Measurements from ENCODE around the gene ICE1.
"Not testable (repeated sequence)": the region's sequence is repeated elsewhere in the genome, so short reads cannot be mapped to it uniquely, and the experiment has no call there.

ICE1 gene

DNA sequence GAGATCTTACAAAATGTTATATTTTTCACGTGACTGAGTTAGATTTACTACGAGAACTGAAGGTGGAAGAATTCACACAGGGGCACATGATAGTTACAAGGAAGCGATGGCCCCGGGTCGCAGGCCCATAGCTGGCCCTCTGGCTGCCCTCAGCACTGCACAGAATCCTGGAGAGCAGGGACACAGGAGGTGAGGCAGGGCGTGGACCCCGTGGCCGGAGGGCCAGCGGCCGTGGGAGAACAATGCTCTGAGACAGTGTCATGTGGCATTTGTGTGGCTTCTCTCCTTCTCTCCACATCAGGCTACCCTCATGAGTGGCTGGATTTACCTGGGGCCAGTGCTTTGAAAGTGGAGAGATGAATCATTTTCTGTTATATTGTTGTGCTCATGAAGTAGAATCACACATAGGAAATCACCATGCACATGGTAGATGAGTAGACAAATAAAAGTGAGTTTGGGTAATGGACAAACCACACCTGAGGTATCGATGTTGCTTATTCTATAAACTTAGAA lies 89.5 kb downstream of the ICE1 start:
- Histone ChIP-seq H3K4me1 (ENCODE audit: control insufficient read depth, insufficient read depth, low read length, poor library complexity, severe bottlenecking) (no peaks in the 10 kb centered on the region), H3K36me3 (ENCODE audit: control insufficient read depth, insufficient read depth, low read length) (no peaks in the 10 kb centered on the region), H3K27ac (ENCODE audit: low read depth, low read length, severe bottlenecking) (no peak overlapping the region), H3K4me3 (ENCODE audit: extremely low read depth, insufficient read depth, low read length, poor library complexity, severe bottlenecking) (no peak overlapping the region), H3K9me3 (ENCODE audit: control insufficient read depth, low read length) (no peaks in the 10 kb centered on the region)
- 93 to 94% methylated on average over 7 to 8 of the region's 11 CpGs for whole genome bisulfite sequencing, 2 experiments (ENCODE audit: insufficient coverage in 2 of 2)

DNA sequence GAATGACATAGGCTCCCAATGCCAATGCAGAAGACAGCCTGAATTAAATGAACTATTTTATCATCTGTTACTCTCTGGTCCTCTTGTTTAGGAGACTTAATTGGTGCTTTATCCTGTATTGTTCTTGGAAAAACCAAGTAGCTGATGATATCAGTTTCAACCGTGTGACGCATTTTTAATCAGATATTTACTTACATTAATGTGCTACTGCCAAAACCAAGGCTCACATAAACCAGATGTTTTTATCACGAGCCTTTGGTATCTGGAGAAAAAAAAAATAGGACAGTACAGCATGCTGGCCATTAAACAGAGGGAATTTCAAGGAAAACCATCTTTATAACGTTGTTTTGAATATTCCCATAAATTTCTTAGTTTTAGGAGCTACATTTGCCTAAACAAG lies 90.1 kb downstream of the ICE1 start:
- Histone ChIP-seq H3K36me3 (ENCODE audit: control insufficient read depth, insufficient read depth, low read length) (no peaks in the 10 kb centered on the region), H3K4me3 (ENCODE audit: extremely low read depth, insufficient read depth, low read length, poor library complexity, severe bottlenecking) (no peak overlapping the region), H3K27ac (ENCODE audit: low read depth, low read length, severe bottlenecking) (no peak overlapping the region), H3K9me3 (ENCODE audit: control insufficient read depth, low read length) (no peaks in the 10 kb centered on the region), H3K4me1 (ENCODE audit: control insufficient read depth, insufficient read depth, low read length, poor library complexity, severe bottlenecking) (no peaks in the 10 kb centered on the region)
- WGBS, 2 experiments (ENCODE audit: insufficient coverage in 2 of 2), result no CpG with 5 or more reads among the region's 4 CpGs

DNA sequence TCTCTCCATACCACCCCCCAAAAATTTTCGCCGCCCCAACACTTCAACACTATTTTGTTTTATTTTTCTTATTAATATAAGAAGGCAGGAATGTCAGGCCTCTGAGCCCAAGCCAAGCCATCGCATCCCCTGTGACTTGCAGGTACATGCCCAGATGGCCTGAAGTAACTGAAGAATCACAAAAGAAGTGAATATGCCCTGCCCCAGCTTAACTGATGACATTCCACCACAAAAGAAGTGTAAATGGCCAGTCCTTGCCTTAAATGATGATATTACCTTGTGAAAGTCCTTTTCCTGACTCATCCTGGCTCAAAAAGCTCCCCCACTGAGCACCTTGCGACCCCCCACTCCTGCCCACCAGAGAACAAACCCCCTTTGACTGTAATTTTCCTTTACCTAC lies 98.1 kb downstream of the ICE1 start:
- H3K27ac ChIP-seq (ENCODE audit: low read depth, low read length, severe bottlenecking); H3K4me1 ChIP-seq (ENCODE audit: control insufficient read depth, insufficient read depth, low read length, poor library complexity, severe bottlenecking); H3K9me3 ChIP-seq (ENCODE audit: control insufficient read depth, low read length); H3K4me3 ChIP-seq (ENCODE audit: extremely low read depth, insufficient read depth, low read length, poor library complexity, severe bottlenecking); H3K36me3 ChIP-seq (ENCODE audit: control insufficient read depth, insufficient read depth, low read length): not testable (repeated sequence)
- WGBS, 2 experiments (ENCODE audit: insufficient coverage in 2 of 2), result no CpG with 5 or more reads among the region's 4 CpGs

DNA sequence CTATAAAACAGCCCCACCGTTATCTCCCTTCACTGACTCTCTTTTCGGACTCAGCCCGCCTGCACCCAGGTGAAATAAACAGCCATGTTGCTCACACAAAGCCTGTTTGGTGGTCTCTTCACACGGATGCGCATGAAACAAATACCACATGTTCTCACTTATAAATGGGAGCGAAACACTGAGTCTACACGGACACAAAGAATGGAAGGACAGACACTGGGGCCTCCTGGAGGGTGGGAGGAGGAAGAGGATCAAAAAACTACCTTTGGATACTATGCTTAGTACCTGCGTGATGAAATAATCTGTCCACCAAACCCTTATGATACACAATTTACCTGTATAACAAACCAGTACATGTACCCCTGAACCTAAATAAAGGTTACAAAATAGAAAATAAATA lies 98.6 kb downstream of the ICE1 start:
- Histone ChIP-seq H3K4me1 (ENCODE audit: control insufficient read depth, insufficient read depth, low read length, poor library complexity, severe bottlenecking) (no peaks in the 10 kb centered on the region), H3K27ac (ENCODE audit: low read depth, low read length, severe bottlenecking) (no peak overlapping the region), H3K36me3 (ENCODE audit: control insufficient read depth, insufficient read depth, low read length) (no peaks in the 10 kb centered on the region), H3K4me3 (ENCODE audit: extremely low read depth, insufficient read depth, low read length, poor library complexity, severe bottlenecking) (no peak overlapping the region), H3K9me3 (ENCODE audit: control insufficient read depth, low read length) (no peaks in the 10 kb centered on the region)
- WGBS, 2 experiments (ENCODE audit: insufficient coverage in 2 of 2), result no CpG with 5 or more reads among the region's 8 CpGs

DNA sequence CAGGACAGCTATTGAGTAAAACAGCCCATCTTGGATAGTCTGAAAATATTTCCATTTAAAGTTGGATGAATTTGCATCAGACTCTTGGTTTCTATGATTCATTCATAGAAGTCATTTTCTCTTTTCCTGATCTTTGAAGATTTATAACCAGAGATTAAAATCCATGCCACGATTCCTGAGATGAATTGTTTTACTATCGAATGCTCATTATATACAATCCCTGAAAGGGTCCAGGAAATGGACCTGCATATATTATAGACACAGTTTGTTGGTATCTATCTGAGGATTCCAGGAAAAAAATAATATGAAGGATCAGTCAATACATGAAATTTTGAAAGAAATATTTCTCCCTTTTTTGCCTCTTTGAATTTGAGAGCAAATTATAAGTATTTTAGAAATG lies 99.0 kb downstream of the ICE1 start:
- H3K36me3 ChIP-seq (ENCODE audit: control insufficient read depth, insufficient read depth, low read length), result no peaks in the 10 kb centered on the region
- H3K4me1 ChIP-seq (ENCODE audit: control insufficient read depth, insufficient read depth, low read length, poor library complexity, severe bottlenecking), result no peaks in the 10 kb centered on the region
- no peaks in the 10 kb centered on the region for H3K9me3 ChIP-seq (ENCODE audit: control insufficient read depth, low read length)
- no peak overlapping the region for H3K27ac ChIP-seq (ENCODE audit: low read depth, low read length, severe bottlenecking)
- H3K4me3 ChIP-seq (ENCODE audit: extremely low read depth, insufficient read depth, low read length, poor library complexity, severe bottlenecking), result no peak overlapping the region
- WGBS, 2 experiments (ENCODE audit: insufficient coverage in 2 of 2), result 80% methylated on average over 1 of the region's 2 CpGs; no CpG with 5 or more reads in 1 of the 2 experiments

DNA sequence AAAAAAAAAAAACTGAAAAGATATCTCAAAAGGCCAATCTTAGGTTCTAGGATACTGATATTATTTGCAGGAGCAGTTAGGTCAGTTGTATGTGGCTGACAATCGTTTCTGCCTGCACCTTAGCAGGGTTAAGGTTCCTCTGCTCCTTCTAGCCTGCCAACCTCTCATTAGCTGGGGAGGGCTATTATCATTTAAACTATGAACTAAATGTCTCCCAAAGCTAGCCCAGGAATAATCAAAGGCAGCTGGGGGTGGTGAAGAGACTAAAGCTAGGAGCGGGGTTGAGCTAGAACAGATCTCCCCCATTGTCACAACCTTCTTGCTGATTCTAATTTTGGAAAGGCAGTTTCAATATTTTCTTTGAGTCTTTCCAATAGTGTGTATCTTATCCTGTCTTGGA lies 99.9 kb downstream of the ICE1 start:
- Histone ChIP-seq H3K27ac (ENCODE audit: low read depth, low read length, severe bottlenecking) (no peak overlapping the region), H3K9me3 (ENCODE audit: control insufficient read depth, low read length) (no peaks in the 10 kb centered on the region), H3K4me1 (ENCODE audit: control insufficient read depth, insufficient read depth, low read length, poor library complexity, severe bottlenecking) (no peaks in the 10 kb centered on the region), H3K4me3 (ENCODE audit: extremely low read depth, insufficient read depth, low read length, poor library complexity, severe bottlenecking) (no peak overlapping the region), H3K36me3 (ENCODE audit: control insufficient read depth, insufficient read depth, low read length) (no peaks in the 10 kb centered on the region)
- WGBS, 2 experiments (ENCODE audit: insufficient coverage in 2 of 2), result no CpG with 5 or more reads among the region's 2 CpGs

DNA sequence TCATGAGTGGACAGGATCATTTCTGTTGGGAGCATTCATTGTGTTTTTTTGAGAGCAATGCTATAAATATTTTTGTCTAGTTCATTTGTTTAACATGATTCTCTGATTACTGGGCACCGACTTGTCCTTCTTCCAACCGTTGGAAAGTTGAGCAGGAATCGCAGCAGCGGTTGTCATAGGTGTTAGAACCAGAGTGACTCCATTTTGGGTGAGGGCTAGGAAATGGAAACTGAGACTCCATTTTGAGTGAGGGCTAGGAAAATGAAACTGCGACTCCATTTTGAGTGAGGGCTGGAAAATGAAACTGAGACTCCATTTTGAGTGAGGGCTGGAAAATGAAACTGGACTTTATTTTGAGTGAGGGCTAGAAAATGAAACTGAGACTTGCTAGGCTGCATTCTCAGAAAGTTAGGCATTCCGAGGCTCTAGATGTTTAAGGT lies 100.6 kb downstream of the ICE1 start:
- Histone ChIP-seq H3K9me3 (ENCODE audit: control insufficient read depth, low read length) (no peaks in the 10 kb centered on the region), H3K36me3 (ENCODE audit: control insufficient read depth, insufficient read depth, low read length) (no peaks in the 10 kb centered on the region), H3K4me3 (ENCODE audit: extremely low read depth, insufficient read depth, low read length, poor library complexity, severe bottlenecking) (no peak overlapping the region), H3K27ac (ENCODE audit: low read depth, low read length, severe bottlenecking) (no peak overlapping the region), H3K4me1 (ENCODE audit: control insufficient read depth, insufficient read depth, low read length, poor library complexity, severe bottlenecking) (no peaks in the 10 kb centered on the region)
- 90 to 97% methylated on average over 5 of the region's 6 CpGs for WGBS, 2 experiments (ENCODE audit: insufficient coverage in 2 of 2)

DNA sequence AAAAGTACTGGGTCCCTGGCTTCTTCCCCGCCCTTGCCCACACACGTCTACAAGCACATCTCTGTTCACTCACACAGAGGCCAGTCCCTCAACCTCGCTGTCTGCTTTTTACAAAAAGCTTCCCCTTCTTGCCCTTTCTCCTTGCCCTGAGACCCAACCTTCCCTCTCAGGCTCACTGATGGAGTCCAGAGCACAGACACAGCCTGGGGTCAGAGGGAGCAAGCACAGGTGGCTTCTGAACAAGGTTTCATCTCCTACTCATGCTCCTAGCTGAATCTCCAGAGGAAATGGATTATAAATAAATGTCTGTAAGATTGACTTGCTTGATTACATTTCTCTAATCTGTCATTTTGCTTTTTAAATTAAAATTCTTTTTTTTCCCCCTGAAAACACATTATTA lies 101.8 kb downstream of the ICE1 start:
- Histone ChIP-seq H3K4me1 (ENCODE audit: control insufficient read depth, insufficient read depth, low read length, poor library complexity, severe bottlenecking) (no peaks in the 10 kb centered on the region), H3K9me3 (ENCODE audit: control insufficient read depth, low read length) (no peaks in the 10 kb centered on the region), H3K27ac (ENCODE audit: low read depth, low read length, severe bottlenecking) (no peak overlapping the region), H3K4me3 (ENCODE audit: extremely low read depth, insufficient read depth, low read length, poor library complexity, severe bottlenecking) (no peak overlapping the region), H3K36me3 (ENCODE audit: control insufficient read depth, insufficient read depth, low read length) (no peaks in the 10 kb centered on the region)
- 82 to 94% methylated on average over 3 of the region's 3 CpGs for WGBS, 2 experiments (ENCODE audit: insufficient coverage in 2 of 2)

DNA sequence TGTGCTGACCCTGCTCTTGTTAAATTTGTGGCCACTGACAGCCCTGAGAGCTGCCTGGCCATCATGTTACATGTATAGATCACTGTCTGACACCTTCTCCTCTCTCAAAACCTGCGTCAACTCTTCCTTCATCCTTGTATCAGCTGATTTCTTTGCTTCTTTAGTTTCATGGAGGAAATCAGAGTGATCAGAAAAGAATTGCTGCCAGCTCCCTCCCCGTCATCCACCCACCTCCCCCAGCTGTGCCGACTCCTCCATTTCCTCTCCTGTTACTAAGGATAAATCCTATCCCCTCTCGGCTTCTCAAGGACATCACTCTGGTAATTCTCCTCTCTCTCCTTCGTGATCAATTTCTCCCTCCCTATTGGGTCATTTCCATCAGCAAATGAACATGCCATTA lies 108.9 kb downstream of the ICE1 start:
- no peaks in the 10 kb centered on the region for H3K36me3 ChIP-seq (ENCODE audit: control insufficient read depth, insufficient read depth, low read length)
- H3K9me3 ChIP-seq (ENCODE audit: control insufficient read depth, low read length), result no peaks in the 10 kb centered on the region
- 69 to 81% methylated on average over 4 to 5 of the region's 5 CpGs for WGBS, 2 experiments (ENCODE audit: insufficient coverage in 2 of 2)
- no peak overlapping the region for H3K4me3 ChIP-seq (ENCODE audit: extremely low read depth, insufficient read depth, low read length, poor library complexity, severe bottlenecking)
- H3K27ac ChIP-seq (ENCODE audit: low read depth, low read length, severe bottlenecking), result peak overlapping the region; percentile 18
- no peaks in the 10 kb centered on the region for H3K4me1 ChIP-seq (ENCODE audit: control insufficient read depth, insufficient read depth, low read length, poor library complexity, severe bottlenecking)

DNA sequence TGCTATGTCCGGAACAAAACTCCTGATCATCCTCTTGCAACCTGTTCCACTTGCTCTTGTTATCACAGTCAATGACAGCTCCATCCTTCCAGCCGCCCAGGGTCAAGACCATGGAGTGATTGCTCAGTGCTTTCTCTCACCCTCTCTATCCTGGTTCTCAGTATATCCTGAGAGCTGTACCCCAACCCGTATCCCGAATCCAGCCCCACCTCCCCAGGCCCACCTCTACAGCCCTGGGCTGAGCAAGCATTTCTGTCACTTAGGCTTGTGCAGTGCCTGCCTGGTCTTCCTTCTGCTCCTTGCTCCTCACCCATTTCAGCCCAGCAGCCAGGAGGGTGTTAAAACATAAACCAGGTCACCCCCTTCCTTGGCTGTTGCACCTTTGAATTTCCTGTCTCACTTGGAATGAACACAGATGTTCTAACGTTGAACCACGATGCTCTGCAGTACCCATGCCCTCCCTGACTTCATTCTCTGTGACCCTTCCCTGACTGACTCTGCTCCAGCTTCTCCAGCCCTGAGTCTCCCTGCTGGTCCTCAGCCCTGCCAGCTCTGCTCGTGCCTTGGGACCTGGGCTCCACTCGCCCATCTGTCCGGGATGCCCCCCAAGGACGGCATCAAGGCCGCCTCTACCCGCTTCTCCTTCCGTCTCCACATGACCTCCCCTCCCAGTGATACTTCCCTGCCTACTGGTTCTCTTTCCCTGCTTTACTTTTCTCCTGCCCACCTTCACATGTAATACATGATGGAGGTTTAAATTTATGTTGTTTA lies 110.0 kb downstream of the ICE1 start:
- H3K4me1 ChIP-seq (ENCODE audit: control insufficient read depth, insufficient read depth, low read length, poor library complexity, severe bottlenecking), result no peaks in the 10 kb centered on the region
- H3K9me3 ChIP-seq (ENCODE audit: control insufficient read depth, low read length), result no peaks in the 10 kb centered on the region
- no peaks in the 10 kb centered on the region for H3K36me3 ChIP-seq (ENCODE audit: control insufficient read depth, insufficient read depth, low read length)
- H3K4me3 ChIP-seq (ENCODE audit: extremely low read depth, insufficient read depth, low read length, poor library complexity, severe bottlenecking), result no peak overlapping the region
- H3K27ac ChIP-seq (ENCODE audit: low read depth, low read length, severe bottlenecking), result no peak overlapping the region
- 90 to 91% methylated on average over 7 to 11 of the region's 13 CpGs for WGBS, 2 experiments (ENCODE audit: insufficient coverage in 2 of 2)

DNA sequence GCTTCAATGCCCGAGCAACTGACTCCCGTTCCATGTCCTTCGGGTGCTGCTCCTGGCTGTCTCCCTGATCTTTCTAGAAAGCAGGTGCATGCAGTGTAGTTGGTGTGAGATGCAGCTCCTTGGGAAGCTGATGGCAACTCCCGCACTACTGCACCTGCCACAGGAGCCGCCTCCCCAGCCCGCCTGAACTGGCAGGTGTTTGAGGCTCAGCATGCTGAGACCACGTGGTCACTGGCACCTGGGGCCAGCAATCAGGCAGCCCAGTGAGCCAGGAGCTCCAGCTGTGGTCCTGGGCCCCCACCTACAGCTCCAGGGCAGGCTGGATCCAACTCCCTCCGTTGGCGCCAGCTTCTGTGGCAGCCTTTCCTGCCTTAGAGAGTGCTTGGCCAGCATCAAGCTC lies 111.5 kb downstream of the ICE1 start:
- no peaks in the 10 kb centered on the region for H3K9me3 ChIP-seq (ENCODE audit: control insufficient read depth, low read length)
- no peak overlapping the region for H3K27ac ChIP-seq (ENCODE audit: low read depth, low read length, severe bottlenecking)
- WGBS, 2 experiments (ENCODE audit: insufficient coverage in 2 of 2), result 70 to 91% methylated on average over 6 to 8 of the region's 9 CpGs
- H3K4me3 ChIP-seq (ENCODE audit: extremely low read depth, insufficient read depth, low read length, poor library complexity, severe bottlenecking), result no peak overlapping the region
- no peaks in the 10 kb centered on the region for H3K4me1 ChIP-seq (ENCODE audit: control insufficient read depth, insufficient read depth, low read length, poor library complexity, severe bottlenecking)
- H3K36me3 ChIP-seq (ENCODE audit: control insufficient read depth, insufficient read depth, low read length), result no peaks in the 10 kb centered on the region

All from mesodermal cell (in vitro differentiated cells).